Measurements from ENCODE around the gene ANKS1B.
A peak's percentile ranks its signal among the peaks of the same experiment; 100 is the strongest.

The ANKS1B gene

DNA sequence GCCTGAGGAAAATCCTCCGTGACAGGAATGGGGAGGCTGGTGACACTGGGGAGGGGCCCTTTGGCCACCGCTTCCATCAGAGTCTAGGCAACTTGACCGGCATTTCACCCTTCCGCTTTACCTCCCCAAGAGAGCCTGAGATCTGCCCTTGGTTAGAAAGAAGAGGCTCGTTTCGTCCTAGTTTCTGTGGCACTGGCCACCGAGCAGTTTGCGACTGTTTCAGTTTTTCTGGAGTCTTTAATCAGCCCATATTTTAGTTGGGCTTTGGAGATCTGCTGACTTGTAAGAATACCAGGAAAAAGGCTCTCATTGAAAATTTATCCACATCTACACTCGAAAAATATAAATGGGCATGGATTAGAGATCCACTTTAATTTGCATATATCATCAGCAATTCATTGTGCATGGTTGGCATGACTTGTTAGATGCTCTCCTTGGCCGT, 414 bp upstream of the ANKS1B start:
- Histone ChIP-seq H3K27ac (peak overlapping the region; percentile 84), H3K4me1 (peaks cover 0 to 32% (median 6%) of the 10 kb centered on the region in 4 donors), H3K36me3 (no peaks in the 10 kb centered on the region), H3K9me3 (no peaks in the 10 kb centered on the region), H3K4me3 (peak overlapping the region; percentile 78 to 84), H3K27me3 (no peaks in the 10 kb centered on the region)
- intact Hi-C loops (cut with DNase I; ENCODE audit: low total_unique reads) = loop anchor here (10.0 kb wide), 1 partner anchor 170 kb away; no protein-coding TSS in a partner anchor
- TF ChIP-seq, protein P1, sequence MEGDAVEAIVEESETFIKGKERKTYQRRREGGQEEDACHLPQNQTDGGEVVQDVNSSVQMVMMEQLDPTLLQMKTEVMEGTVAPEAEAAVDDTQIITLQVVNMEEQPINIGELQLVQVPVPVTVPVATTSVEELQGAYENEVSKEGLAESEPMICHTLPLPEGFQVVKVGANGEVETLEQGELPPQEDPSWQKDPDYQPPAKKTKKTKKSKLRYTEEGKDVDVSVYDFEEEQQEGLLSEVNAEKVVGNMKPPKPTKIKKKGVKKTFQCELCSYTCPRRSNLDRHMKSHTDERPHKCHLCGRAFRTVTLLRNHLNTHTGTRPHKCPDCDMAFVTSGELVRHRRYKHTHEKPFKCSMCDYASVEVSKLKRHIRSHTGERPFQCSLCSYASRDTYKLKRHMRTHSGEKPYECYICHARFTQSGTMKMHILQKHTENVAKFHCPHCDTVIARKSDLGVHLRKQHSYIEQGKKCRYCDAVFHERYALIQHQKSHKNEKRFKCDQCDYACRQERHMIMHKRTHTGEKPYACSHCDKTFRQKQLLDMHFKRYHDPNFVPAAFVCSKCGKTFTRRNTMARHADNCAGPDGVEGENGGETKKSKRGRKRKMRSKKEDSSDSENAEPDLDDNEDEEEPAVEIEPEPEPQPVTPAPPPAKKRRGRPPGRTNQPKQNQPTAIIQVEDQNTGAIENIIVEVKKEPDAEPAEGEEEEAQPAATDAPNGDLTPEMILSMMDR (IDR thresholded peaks at IDR 0.05) = no peak
- DNase-seq = no peak

DNA sequence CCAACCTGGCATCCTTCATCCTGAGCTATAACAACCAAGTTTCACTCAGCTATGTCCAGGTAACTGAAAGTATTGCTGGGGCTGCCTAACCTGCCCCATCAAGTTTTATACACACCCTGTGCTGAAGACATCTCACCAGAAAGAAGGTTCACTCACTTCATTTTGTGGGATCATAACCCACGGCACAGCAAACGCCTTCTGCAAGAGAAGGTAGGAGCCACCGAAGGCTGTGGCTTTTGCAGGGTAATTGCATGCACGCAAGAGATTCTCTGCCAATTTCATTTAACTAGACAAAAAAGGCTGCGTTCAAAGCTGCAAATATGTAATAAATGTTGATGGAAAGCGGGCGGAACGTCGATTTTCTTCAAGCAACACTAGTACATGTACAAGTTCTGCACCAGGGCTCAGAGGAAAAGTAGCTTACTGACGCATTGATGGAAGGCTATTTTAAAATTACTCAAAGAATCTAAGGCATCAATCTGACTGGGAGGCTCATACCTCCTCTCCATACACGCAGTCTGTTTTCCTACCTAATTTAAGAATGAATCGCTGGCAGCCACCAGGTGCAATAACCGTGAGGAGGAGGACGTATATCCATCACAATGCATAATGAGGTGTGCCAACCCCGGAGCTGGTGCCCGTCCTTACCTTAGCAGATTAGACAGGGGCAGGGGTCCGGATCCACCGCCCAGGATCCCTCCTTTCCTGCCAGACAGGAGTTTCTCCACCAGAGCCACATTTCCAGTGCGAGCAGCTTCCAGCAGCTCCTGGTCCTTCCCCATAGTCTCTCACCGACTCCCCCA, 1.1 kb downstream of the ANKS1B start:
- TF ChIP-seq, protein P1 (IDR thresholded peaks at IDR 0.05) = no peak
- Histone ChIP-seq H3K4me1 (peaks cover 0 to 35% (median 6%) of the 10 kb centered on the region in 4 donors), H3K36me3 (no peaks in the 10 kb centered on the region), H3K9me3 (no peaks in the 10 kb centered on the region), H3K27me3 (no peaks in the 10 kb centered on the region), H3K27ac (peak overlapping the region; percentile 84 to 88), H3K4me3 (peak overlapping the region; percentile 78 to 84)
- DNase-seq = no peak
- intact Hi-C loops (cut with DNase I; ENCODE audit: low total_unique reads) = loop anchor here (10.0 kb wide), 1 partner anchor 169 kb away; no protein-coding TSS in a partner anchor

DNA sequence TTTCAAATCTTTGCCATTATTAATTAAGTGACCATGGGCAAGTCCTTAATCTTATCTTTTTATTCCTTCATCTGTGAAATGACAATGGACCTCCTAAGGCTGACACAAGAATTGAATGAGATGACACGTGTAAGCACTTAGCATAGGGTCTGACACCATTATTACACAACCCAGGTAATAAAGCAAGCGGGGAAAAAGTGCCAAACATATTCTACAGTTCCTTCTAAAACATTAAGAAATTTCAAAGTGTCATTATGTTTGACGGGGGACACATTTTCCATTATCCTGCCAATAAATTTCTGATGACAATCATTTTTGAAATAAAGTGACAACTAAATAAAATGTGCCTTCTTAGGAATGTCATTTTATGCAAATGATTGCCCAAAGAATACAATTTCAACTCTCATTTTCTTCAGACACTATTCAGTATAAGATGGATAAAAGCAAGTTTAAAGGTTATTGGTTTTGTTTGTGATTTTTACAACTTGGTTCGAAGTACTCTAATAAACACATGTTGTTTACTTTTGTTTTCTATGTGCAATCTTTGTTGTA, 3.0 kb downstream of the ANKS1B start:
- Histone ChIP-seq H3K9me3 (no peaks in the 10 kb centered on the region), H3K4me3 (no peak overlapping the region), H3K27me3 (no peaks in the 10 kb centered on the region), H3K36me3 (no peaks in the 10 kb centered on the region), H3K27ac (no peak overlapping the region), H3K4me1 (peaks cover 0 to 49% (median 6%) of the 10 kb centered on the region in 4 donors)
- no peak for DNase-seq
- TF ChIP-seq, protein P1 (IDR thresholded peaks at IDR 0.05) = no peak
- intact Hi-C loops (cut with DNase I; ENCODE audit: low total_unique reads) = loop anchor here (10.0 kb wide), 1 partner anchor 167 kb away; no protein-coding TSS in a partner anchor

DNA sequence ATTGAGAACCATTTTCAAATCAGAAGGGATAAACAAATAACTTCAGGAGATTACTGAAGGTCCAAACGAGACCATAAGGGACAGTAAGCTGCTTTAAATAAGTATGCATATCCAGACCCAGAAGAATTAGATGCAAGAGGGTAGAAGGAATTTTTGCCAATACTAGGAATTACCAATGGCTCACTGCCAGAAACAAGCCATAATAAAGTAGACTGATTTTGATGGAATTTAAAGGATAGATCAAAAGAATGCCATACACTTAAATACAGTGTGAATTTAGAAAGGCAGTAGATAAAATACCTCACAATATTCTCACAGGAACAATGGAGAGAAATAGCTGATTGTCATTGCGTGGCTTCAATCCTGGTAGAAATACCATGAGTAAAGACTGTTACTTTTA, 5.3 kb downstream of the ANKS1B start:
- no peaks in the 10 kb centered on the region for H3K36me3 ChIP-seq
- no peak overlapping the region for H3K4me3 ChIP-seq
- TF ChIP-seq, protein P1 (IDR thresholded peaks at IDR 0.05) = no peak
- H3K27ac ChIP-seq = no peak overlapping the region
- H3K27me3 ChIP-seq = no peaks in the 10 kb centered on the region
- no peak for DNase-seq
- no peaks in the 10 kb centered on the region for H3K9me3 ChIP-seq
- H3K4me1 ChIP-seq = peaks cover 0 to 42% (median 2%) of the 10 kb centered on the region in 4 donors
- intact Hi-C loops (cut with DNase I; ENCODE audit: low total_unique reads) = no loop called here

DNA sequence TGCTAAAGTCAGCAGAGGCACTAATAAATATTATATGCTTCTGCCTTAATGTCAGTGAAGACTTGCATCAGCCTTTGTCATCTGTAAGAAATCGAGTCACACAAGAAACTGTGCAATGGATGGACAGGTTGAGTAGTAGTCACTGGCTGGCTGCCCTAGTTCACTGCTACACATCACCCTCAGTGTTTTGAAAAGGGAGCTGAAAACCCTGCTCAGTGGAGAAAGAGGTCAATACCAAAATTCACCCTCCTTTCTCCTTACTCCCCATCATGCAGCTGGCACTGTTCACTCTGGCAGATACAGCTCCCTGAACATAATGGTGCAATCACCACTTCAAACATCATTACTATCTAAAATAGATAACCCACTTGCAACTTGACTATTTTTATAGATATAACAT, 6.6 kb downstream of the ANKS1B start:
- H3K4me3 ChIP-seq = no peak overlapping the region
- no peaks in the 10 kb centered on the region for H3K27me3 ChIP-seq
- intact Hi-C loops (cut with DNase I; ENCODE audit: low total_unique reads) = no loop called here
- H3K4me1 ChIP-seq = peaks cover 0 to 39% (median 2%) of the 10 kb centered on the region in 4 donors
- TF ChIP-seq, protein P1 (IDR thresholded peaks at IDR 0.05) = no peak
- H3K9me3 ChIP-seq = peaks cover 0 to 2% (median 1%) of the 10 kb centered on the region in 3 donors
- no peak for DNase-seq
- H3K36me3 ChIP-seq = no peaks in the 10 kb centered on the region
- H3K27ac ChIP-seq = no peak overlapping the region
